SIG-M5 (cell line): Measurements from ENCODE around the gene HCFC1.

Experiments used
- DNase-seq: peaks from one replicate; lab custom pipeline; 2025; lab: John Stamatoyannopoulos, UW

Gene HCFC1

GRCh38 chrX:153974003-153974725, 2.5 kb upstream of the HCFC1 start:
- no peak for DNase-seq

- no peak for DNase-seq
These were observed 1.7 kb upstream of the HCFC1 start for GRCh38 chrX:153973127-153974002.

DNA sequence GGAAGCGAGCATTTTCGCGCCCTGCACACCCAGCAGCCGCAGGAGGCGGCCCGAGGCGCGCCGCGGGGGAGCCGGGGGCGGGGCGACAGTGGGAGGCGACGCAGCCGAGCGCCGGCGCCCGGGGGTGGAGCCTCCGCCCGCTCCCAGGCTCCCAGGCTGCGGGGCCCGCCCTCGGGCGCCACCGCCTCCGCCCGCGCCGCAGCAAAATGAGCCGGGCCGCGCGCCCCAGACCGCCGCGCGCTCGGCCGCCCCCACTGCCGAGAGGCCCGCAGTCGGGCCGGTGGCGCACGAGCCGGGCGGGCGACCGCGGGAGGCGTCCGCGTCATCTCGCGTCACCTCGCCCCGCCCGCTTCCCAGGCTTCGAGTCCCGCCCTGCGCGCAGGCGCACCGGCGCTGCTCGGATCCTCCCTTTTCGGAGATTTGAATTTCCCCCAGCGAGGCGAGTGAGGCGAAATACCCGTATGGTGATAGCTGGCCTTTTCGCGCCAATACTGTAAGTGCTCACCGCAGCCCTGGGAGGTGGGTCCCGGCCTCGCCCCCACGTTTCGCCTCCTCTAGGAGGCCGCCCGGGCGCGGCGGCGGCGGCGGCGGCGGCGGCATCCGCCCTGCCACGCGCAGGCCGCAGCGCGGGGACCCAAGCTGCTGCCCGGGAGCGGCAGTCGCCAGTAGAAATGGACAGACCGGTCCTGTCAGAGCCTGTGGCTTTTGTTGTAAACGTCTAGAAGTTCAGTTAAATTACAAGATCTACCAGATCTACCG, 929 bp upstream of the HCFC1 start, which contains the start of gene TMEM187:
TSS of gene TMEM187 (plus strand) at position 387 of the 759 bp plus-strand sequence. CDS start 9,309 bp downstream, outside the sequence.
- peak; percentile 18 for DNase-seq

GRCh38 chrX:153971124-153971449, 531 bp downstream of the HCFC1 start:
- DNase-seq, result peak; percentile 20

DNA sequence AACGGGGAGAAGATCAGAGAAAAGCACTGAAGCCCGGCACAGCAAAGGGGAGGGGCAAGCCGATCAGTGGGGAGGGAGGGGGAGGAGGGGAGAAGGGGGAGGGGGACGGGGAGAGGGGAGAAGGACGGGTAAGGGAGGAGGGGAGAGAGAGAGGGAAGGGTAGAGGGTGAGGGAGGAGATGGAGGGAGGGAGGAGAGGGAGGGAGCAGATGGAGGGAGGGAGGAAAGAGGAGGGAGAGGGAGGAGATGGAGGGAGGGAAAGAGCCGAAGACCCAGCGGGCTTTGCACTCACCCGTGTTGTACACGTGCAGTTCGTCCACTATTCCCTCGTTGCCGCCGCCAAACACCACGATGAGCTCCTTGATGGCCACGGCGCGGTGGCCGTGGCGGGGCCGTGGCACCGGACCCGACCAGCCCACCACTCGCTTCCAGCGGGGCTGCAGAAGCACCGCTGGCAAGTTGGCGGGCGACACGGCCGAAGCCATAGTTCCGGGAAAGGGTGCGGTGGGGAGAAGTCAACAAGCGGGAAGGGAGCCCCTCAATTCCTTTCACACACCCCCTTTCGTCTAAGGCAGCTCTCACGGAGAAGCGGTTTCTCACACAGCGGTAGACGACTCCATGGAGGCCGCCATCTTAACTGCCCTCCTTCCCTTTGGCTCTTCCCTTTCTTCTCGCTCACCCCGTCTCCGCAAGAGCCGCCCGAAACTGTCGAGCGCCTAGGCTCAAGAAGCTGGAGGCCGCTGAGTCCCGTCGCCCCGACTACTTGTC, 1.1 kb downstream of the HCFC1 start:
- no peak for DNase-seq

DNA sequence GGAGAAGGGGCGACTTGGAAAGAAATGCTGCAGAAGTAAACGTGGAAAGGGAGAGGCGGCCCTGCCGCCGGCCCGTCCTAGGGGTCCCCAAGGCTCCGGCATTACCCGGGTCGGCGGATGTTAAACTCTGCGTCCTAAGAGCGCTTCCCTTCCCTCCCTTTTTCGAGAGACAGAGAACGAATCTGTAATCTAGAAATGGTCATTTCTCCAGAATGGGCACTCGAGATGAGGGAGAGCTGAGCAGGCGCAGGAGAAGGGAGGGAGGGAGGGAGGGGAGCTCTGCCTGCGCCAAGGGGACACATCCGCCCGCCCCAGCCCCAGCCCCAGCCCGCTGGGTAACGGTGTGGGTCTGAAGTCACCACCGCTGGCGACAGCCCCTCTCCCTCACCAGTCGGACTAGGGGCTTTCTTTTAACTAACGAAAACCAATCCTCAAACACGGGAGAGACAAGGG, 1.7 kb downstream of the HCFC1 start:
- DNase-seq, result no peak

- no peak for DNase-seq
These were observed 2.3 kb downstream of the HCFC1 start for GRCh38 chrX:153969125-153969903.

DNA sequence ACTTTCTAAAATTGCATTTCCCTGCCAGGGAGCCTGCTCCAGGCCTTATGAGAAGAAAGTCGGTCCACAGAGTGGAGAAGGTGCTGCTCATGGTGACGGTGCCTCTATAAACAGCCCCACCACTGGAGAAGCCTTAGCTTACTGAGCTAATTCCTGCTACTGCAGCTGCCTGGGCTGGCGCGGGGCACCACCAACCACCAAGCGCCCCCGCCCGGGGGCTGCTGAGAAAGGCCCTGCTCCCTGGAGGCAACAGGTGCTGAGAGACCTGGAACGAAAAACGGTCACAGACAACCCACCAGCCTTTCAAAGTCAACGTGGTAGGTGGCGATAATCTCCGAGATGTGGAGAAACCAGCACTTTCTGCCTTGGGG, 2.9 kb downstream of the HCFC1 start:
- DNase-seq, result no peak

GRCh38 chrX:153968255-153968654, 3.4 kb downstream of the HCFC1 start:
- DNase-seq, result no peak

- DNase-seq, result no peak
These were observed 3.9 kb downstream of the HCFC1 start for GRCh38 chrX:153967536-153968224.

DNA sequence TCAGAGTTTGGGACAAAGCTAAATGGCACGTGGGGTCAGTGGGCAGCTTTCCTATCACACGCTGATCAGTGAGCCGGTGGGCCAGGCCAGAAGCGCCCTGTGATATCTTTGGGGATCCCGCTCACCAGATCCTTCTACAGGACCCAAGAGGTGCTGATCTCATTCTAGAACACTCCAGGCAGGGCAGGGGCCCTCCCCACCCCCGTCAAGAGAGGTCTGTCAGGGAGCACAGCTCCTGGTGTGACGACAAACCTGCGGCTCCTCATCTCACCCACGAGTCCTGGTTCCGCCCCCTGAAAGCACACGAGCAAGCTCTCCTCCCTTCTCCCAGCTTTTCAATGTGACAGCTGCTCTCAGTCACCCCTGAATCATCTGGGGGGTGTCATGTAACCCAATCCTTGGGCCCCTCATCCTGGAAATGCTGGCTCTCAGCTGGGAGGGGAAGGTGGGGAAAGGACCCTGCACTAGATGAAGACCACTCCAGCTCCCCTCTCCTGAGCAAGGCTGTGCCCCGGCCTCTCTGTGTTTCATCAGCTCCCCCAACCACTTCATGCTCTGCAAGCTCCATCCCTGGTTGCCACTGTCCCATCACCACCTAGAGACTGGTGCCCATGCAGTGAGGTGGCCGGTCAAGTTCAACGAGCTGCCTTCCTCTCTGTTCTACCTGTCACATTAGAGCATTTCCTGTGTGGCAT, 4.6 kb downstream of the HCFC1 start:
- DNase-seq, result no peak

- DNase-seq, result no peak
These were observed 5.3 kb downstream of the HCFC1 start for GRCh38 chrX:153966283-153966688.

DNA sequence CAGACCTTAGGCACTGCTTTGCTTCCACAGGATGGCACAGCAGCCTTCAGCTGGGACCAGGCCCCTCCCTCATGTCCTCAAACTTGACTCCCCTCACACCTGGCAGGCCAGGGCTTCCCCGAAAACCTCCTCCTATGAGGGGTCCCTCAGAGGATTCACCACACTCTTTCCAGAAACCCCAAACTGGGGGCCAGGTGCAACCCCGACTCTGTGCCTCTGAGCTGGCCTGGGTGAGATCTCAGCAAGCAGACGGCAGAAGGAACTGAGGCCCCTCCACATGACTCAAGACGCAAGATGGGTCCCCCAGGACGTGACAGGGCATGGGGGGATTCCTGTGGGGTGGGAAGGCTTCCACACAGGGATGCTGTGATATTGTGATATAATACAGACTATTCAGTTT, 6.2 kb downstream of the HCFC1 start:
- DNase-seq, result no peak

DNA sequence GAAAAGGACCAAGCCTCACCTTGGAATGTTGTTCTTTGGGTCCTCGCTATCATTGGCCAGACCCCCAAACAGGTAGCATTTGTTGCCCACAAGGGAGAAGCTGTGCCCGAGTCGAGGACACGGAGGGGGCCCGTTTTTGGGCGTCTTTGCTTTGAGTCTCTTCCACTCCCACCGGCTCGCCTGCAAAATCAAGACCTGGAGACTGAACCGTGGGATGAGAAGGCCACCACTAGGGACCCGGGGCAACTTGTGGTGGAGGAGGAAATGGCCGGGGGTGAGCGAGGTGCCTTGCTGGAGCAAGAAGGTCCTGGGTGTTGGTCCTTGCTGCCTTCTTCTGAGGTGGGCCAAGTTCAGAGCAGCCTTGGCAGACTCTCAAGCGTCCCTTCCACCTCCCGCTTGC, 7.5 kb downstream of the HCFC1 start:
- DNase-seq, result no peak

GRCh38 chrX:153963546-153963945, 8.1 kb downstream of the HCFC1 start:
- no peak for DNase-seq

GRCh38 chrX:153961292-153961691, 10.3 kb downstream of the HCFC1 start:
- no peak for DNase-seq

DNA sequence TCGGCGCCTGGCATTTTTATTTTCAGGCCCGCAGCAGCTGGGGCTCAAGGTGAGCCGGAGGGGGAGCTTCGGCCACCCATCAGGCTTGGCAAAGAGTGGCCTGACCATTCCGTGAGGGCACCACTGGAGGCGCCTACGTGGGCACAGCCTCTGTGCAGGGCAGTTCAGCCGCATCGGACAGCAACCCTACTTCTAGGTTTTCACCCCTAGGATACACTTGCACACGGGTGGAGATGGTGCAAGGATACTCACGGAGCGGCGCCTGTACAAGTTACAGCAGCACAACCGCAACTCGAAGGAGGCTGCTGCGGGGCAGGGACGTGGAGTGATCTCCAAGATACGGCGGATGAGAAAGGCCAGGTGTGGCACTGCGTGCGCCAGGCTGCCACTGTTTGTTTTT, 10.8 kb downstream of the HCFC1 start:
- no peak for DNase-seq

DNA sequence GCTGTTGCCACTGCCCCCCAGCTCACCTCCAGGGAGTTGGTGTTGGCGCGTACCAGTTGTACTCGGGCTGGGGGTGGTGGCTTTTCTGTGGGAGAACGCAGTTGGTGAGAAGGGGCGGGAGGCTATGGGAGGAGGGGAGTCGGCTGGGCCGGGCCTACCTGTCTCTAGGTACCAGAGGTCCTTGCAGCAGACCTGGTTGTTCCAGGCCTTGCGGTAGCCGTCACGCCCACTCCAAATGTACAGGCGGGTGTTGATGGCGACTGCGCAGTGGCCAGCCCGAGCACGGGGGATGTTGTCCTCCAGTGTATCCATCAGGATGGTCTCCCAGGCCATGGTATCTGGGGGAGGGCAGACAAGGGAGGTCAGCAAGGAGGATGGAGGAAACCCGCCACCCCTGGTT, 11.5 kb downstream of the HCFC1 start:
- DNase-seq, result no peak

- no peak for DNase-seq
These were observed 12.0 kb downstream of the HCFC1 start for GRCh38 chrX:153959649-153960048.

DNA sequence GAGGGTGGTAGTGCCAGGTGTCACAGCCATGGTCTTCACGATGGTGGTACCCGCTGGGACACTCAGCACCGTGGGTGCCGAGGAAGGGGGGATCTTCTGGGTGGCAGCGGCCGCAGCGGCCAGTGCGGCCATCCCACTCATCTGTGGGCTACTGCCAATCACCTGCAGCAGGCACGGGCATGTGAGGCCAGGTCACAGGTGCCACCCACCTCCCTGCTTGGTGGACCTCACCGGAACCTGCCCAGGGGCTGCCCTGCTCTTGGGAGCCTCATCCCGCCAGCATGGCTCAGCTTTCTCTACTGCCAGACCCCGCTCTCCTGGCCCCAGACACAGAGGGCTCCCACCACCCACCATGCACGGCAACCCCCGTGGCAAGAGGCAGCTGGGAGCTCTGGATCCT, 13.0 kb downstream of the HCFC1 start:
- DNase-seq, result no peak
